ENCODE results near the gene LEKR1.

GRCh38 chr3:157026091-157026490, 199.9 kb downstream of the LEKR1 start:
- no peak for TF ChIP-seq CTCF (IDR thresholded peaks at IDR 0.05)
- TF ChIP-seq POLR2A (IDR thresholded peaks at IDR 0.05) = no peak
